ENCODE data around the gene ZNF264. TPM values are rescaled to one million over a fixed set of nuclear protein-coding genes. Genes with fewer than 3 reads are reported as not detected.

The ZNF264 gene
- total RNA-seq, 1 experiment from 2014 or later = 48.3 TPM

DNA sequence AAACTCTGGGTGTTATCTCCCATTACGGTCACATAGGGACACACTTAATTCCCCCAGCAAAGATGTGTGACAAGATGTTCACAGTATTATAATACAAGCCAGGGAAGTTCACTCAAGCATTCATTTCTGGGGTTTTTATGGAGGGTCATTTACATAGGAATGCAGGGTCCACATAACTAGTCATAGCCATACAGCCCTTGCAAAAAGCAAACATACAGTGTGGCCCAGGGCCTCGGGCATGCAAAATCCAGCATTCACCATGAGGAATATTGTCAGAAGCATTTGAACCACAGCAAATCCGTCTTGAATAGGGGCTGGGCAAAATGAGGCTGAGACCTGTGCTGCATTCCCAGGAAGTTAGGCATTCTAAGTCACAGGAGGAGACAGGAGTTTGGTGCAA, 76.0 kb downstream of the ZNF264 start:
- no TSS peak for BruUV-seq (replicated peaks)
- ATAC-seq (no peak), DNase-seq (ENCODE audit: low read depth, low spot score) (no peak)
- TF ChIP-seq, protein P1, sequence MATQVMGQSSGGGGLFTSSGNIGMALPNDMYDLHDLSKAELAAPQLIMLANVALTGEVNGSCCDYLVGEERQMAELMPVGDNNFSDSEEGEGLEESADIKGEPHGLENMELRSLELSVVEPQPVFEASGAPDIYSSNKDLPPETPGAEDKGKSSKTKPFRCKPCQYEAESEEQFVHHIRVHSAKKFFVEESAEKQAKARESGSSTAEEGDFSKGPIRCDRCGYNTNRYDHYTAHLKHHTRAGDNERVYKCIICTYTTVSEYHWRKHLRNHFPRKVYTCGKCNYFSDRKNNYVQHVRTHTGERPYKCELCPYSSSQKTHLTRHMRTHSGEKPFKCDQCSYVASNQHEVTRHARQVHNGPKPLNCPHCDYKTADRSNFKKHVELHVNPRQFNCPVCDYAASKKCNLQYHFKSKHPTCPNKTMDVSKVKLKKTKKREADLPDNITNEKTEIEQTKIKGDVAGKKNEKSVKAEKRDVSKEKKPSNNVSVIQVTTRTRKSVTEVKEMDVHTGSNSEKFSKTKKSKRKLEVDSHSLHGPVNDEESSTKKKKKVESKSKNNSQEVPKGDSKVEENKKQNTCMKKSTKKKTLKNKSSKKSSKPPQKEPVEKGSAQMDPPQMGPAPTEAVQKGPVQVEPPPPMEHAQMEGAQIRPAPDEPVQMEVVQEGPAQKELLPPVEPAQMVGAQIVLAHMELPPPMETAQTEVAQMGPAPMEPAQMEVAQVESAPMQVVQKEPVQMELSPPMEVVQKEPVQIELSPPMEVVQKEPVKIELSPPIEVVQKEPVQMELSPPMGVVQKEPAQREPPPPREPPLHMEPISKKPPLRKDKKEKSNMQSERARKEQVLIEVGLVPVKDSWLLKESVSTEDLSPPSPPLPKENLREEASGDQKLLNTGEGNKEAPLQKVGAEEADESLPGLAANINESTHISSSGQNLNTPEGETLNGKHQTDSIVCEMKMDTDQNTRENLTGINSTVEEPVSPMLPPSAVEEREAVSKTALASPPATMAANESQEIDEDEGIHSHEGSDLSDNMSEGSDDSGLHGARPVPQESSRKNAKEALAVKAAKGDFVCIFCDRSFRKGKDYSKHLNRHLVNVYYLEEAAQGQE (IDR thresholded peaks at IDR 0.05; ENCODE audit: insufficient read depth in 1 of 2, low read depth in 2 of 2, low read length in 1 of 2) = no peak
- no peak for TF ChIP-seq TCF7L2 (IDR thresholded peaks at IDR 0.05; ENCODE audit: low read depth, low read length)
- Histone ChIP-seq H3K4me1 (ENCODE audit: control insufficient read depth, insufficient read depth, low read length) (no peaks in the 10 kb centered on the region), H3K4me3 (ENCODE audit: low read depth in 2 of 2, low read length in 2 of 2) (no peak overlapping the region), H3K27ac (ENCODE audit: low read length) (no peak overlapping the region), H3K9me3 (ENCODE audit: control insufficient read depth, insufficient read depth, low read depth, low read length) (no peaks in the 10 kb centered on the region), H3K36me3 (ENCODE audit: control insufficient read depth, insufficient read depth, low read length) (no peaks in the 10 kb centered on the region), H3K27me3 (ENCODE audit: control insufficient read depth, insufficient read depth, low read length) (no peaks in the 10 kb centered on the region)
- intact Hi-C loops (cut with micrococcal nuclease; ENCODE audit: unreplicated experiment) = no loop called here
- ChIA-PET POLR2A (no interaction called here), CTCF (no interaction called here)
- in situ Hi-C loops (cut with HindIII; ENCODE audit: low pct_unique_long_range_greater_than_20kb, low sequenced_read_pairs) = no loop called here

DNA sequence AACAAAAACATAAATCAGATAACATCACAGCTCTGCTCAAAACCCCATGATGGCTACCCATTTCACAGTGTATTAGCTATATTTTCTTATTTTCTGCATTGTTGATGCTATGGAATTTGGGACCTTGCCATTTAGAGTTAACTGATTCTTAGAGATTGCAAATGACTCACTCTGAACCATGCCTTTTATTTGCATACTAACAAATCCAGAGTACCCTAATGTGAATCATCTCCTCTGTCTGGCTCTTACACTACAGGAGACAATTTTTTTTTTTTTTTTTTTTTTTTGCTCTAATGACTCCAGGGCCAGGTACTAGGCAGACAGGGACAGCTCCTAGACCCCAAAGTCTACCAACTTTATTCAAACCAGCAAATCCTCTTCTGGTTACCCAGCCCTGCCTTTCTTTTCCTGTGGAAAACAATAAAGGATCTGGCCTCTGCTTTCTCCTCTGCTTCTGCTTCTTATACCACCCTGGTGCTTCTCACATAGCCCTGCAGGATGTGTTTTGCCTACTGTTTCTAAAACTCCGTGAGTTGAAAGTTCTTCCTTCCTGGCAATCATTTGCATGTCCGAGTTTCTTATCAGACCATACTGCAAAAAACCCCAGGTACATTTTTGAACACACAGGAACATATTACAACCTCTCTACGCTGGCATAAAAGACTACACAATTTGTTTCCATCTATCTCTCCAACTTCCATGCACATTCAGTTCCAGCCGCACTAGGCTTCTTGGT, 78.4 kb downstream of the ZNF264 start:
- DNase-seq (ENCODE audit: low read depth, low spot score) (no peak), ATAC-seq (peak; percentile 62; the same call in 1 of the 2 replicates)
- Histone ChIP-seq H3K4me1 (ENCODE audit: control insufficient read depth, insufficient read depth, low read length) (no peaks in the 10 kb centered on the region), H3K4me3 (ENCODE audit: low read depth in 2 of 2, low read length in 2 of 2) (no peak overlapping the region), H3K27ac (ENCODE audit: low read length) (no peak overlapping the region), H3K27me3 (ENCODE audit: control insufficient read depth, insufficient read depth, low read length) (no peaks in the 10 kb centered on the region), H3K9me3 (ENCODE audit: control insufficient read depth, insufficient read depth, low read depth, low read length) (no peaks in the 10 kb centered on the region), H3K36me3 (ENCODE audit: control insufficient read depth, insufficient read depth, low read length) (no peaks in the 10 kb centered on the region)
- BruUV-seq (replicated peaks) = no TSS peak
- TF ChIP-seq SIN3A (IDR thresholded peaks at IDR 0.05; ENCODE audit: borderline replicate concordance, insufficient read depth, low read depth, low read length) = no peak
- no peak for TF ChIP-seq TCF7L2 (IDR thresholded peaks at IDR 0.05; ENCODE audit: low read depth, low read length)
- TF ChIP-seq, protein P1 (IDR thresholded peaks at IDR 0.05; ENCODE audit: insufficient read depth in 1 of 2, low read depth in 2 of 2, low read length in 1 of 2) = no peak
- TF ChIP-seq, protein P2, sequence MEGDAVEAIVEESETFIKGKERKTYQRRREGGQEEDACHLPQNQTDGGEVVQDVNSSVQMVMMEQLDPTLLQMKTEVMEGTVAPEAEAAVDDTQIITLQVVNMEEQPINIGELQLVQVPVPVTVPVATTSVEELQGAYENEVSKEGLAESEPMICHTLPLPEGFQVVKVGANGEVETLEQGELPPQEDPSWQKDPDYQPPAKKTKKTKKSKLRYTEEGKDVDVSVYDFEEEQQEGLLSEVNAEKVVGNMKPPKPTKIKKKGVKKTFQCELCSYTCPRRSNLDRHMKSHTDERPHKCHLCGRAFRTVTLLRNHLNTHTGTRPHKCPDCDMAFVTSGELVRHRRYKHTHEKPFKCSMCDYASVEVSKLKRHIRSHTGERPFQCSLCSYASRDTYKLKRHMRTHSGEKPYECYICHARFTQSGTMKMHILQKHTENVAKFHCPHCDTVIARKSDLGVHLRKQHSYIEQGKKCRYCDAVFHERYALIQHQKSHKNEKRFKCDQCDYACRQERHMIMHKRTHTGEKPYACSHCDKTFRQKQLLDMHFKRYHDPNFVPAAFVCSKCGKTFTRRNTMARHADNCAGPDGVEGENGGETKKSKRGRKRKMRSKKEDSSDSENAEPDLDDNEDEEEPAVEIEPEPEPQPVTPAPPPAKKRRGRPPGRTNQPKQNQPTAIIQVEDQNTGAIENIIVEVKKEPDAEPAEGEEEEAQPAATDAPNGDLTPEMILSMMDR (IDR thresholded peaks at IDR 0.05) = no peak
- no peak for TF ChIP-seq POLR2AphosphoS5 (IDR thresholded peaks at IDR 0.05; ENCODE audit: low read depth, low read length)
- in situ Hi-C loops (cut with HindIII; ENCODE audit: low pct_unique_long_range_greater_than_20kb, low sequenced_read_pairs) (no loop called here), intact Hi-C loops (cut with micrococcal nuclease; ENCODE audit: unreplicated experiment) (no loop called here)
- POLR2A ChIA-PET = interaction anchor here (0.6 to 0.7 kb wide), 2 partner anchors 9 to 65 kb away, joined by 4 to 5 read pairs; no protein-coding TSS in a partner anchor
- CTCF ChIA-PET = interaction anchor here (0.6 kb wide), 1 partner anchor 9 kb away, joined by 3 read pairs; no protein-coding TSS in a partner anchor
